Glutamatergic neuron (in vitro differentiated cells): Measurements from ENCODE around the gene SENP3. TPM values are rescaled to one million over a fixed set of nuclear protein-coding genes. Genes with fewer than 3 reads are reported as not detected.
A peak's percentile ranks its signal among the peaks of the same experiment; 100 is the strongest.

Source experiments
- DNase-seq: peaks from one replicate; pipeline ENCODE4 v3.0.0; 2022
- H3K27ac Mint-ChIP-seq: one replicate; pipeline ENCODE4 v1.8.0; 2020; ENCODE audit warnings: mild to moderate bottlenecking, mixed read lengths, inconsistent platforms; ENCODE audit not compliant: unreplicated experiment
- H3K27me3 Mint-ChIP-seq: one replicate; pipeline ENCODE4 v1.8.0; 2020; ENCODE audit warnings: mild to moderate bottlenecking, moderate library complexity, mixed read lengths, inconsistent platforms; ENCODE audit not compliant: unreplicated experiment
- H3K36me3 Mint-ChIP-seq: one replicate; pipeline ENCODE4 v1.8.0; 2020; ENCODE audit warnings: mild to moderate bottlenecking, mixed read lengths, inconsistent platforms; ENCODE audit not compliant: unreplicated experiment
- H3K4me1 Mint-ChIP-seq: one replicate; pipeline ENCODE4 v1.8.0; 2020; ENCODE audit warnings: mild to moderate bottlenecking, low read depth, mixed read lengths, inconsistent platforms; ENCODE audit not compliant: unreplicated experiment
- H3K4me3 Mint-ChIP-seq: one replicate; pipeline ENCODE4 v1.8.0; 2020; ENCODE audit warnings: mild to moderate bottlenecking, mixed read lengths, inconsistent platforms; ENCODE audit not compliant: unreplicated experiment
- H3K9me3 Mint-ChIP-seq: one replicate; pipeline ENCODE4 v1.8.0; 2020; ENCODE audit warnings: mild to moderate bottlenecking, moderate library complexity, mixed read lengths, inconsistent platforms; ENCODE audit not compliant: unreplicated experiment
- total RNA-seq: library from RNA; stranded (reverse); fragmentation: NEBNext Ultra II Directional; extraction: Animal tissue kit (Norgen Biotek cat#: 25700); gene quantifications from one replicate; pipeline ENCODE4 v1.2.1, GENCODE V29; 2021; ENCODE audit not compliant: unreplicated experiment
- TF ChIP-seq, protein P1 (sequence below): fragments of 200-600 bp; sonication (generic); IDR thresholded peaks from one replicate; pipeline ENCODE4 v1.5.0; 2021; ENCODE audit not compliant: partially characterized antibody, unreplicated experiment

The SENP3 gene
- total RNA-seq, 1 donor from 2014 or later: 66.4 TPM

DNA sequence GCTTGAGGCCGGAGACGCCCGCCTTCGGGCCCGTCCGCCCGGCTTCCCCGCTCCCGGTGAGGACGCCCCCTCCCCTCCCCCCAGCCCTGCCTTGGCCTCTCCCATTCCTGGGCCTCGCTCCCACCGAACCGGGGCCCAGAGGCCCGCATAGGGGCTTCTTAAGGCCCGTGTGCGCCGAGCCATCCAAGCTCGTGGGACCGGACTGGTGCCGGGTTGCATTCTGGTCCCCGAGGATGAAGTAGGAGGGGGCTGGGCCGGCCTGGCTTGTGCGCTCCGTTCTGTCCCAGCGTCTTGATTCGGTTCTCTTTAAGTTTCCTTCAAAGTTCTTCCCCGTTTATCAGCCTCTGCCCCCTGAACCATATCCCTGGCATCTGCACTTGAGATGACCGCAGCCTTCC lies 488 bp downstream of the SENP3 start:
- no peak for DNase-seq
- Mint-ChIP-seq H3K4me1 (peaks cover 12% of the 10 kb centered on the region), H3K27ac (peak overlapping the region; percentile 89), H3K4me3 (peak overlapping the region; percentile 98), H3K36me3 (no peaks in the 10 kb centered on the region), H3K27me3 (peaks cover 9% of the 10 kb centered on the region), H3K9me3 (peaks cover 18% of the 10 kb centered on the region)
- TF ChIP-seq, protein P1, sequence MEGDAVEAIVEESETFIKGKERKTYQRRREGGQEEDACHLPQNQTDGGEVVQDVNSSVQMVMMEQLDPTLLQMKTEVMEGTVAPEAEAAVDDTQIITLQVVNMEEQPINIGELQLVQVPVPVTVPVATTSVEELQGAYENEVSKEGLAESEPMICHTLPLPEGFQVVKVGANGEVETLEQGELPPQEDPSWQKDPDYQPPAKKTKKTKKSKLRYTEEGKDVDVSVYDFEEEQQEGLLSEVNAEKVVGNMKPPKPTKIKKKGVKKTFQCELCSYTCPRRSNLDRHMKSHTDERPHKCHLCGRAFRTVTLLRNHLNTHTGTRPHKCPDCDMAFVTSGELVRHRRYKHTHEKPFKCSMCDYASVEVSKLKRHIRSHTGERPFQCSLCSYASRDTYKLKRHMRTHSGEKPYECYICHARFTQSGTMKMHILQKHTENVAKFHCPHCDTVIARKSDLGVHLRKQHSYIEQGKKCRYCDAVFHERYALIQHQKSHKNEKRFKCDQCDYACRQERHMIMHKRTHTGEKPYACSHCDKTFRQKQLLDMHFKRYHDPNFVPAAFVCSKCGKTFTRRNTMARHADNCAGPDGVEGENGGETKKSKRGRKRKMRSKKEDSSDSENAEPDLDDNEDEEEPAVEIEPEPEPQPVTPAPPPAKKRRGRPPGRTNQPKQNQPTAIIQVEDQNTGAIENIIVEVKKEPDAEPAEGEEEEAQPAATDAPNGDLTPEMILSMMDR: no peak

DNA sequence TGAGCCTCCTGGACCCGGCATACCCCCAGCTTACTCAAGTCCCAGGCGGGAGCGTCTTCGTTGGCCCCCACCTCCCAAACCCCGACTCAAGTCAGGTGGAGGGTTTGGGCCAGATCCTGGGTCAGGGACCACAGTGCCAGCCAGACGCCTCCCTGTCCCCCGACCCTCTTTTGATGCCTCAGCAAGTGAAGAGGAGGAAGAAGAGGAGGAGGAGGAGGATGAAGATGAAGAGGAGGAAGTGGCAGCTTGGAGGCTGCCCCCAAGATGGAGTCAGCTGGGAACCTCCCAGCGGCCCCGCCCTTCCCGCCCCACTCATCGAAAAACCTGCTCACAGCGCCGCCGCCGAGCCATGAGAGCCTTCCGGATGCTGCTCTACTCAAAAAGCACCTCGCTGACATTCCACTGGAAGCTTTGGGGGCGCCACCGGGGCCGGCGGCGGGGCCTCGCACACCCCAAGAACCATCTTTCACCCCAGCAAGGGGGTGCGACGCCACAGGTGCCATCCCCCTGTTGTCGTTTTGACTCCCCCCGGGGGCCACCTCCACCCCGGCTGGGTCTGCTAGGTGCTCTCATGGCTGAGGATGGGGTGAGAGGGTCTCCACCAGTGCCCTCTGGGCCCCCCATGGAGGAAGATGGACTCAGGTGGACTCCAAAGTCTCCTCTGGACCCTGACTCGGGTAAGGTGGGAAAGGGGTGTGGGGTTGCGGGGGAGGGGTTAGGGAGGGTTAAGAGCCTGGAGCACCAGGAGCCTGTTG lies 1.6 kb downstream of the SENP3 start:
- no peak for DNase-seq

DNA sequence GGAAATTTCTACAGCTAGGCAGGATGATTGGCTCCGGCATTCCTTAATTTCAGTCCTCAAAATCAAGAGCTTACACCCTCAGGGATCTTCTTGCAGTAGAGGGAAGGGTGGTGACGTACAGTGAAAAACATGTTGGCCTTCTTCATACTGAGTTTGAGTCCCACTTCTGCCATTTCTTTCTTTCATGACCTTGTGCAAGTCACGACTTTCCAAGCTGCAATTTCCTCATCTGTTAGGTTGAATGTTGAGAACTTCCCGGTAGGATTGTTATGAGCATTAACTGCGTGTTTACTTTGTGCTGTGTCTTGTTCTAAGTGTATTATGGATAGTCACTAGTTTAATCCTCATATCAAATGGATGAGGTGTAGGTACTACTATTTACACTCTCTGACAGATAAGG lies 7.9 kb downstream of the SENP3 start:
- no peaks in the 10 kb centered on the region for H3K36me3 Mint-ChIP-seq
- DNase-seq: no peak
- no peak overlapping the region for H3K27ac Mint-ChIP-seq
- peaks cover 10% of the 10 kb centered on the region for H3K27me3 Mint-ChIP-seq
- TF ChIP-seq, protein P1: no peak
- H3K4me3 Mint-ChIP-seq: no peak overlapping the region
- peaks cover 7% of the 10 kb centered on the region for H3K4me1 Mint-ChIP-seq
- peaks cover 15% of the 10 kb centered on the region for H3K9me3 Mint-ChIP-seq

More for the DNA sequence above, 1.6 kb downstream of the SENP3 start:
- peaks cover 18% of the 10 kb centered on the region for H3K9me3 Mint-ChIP-seq
- no peak overlapping the region for H3K27ac Mint-ChIP-seq
- peaks cover 12% of the 10 kb centered on the region for H3K4me1 Mint-ChIP-seq
- TF ChIP-seq, protein P1: no peak
- peaks cover 9% of the 10 kb centered on the region for H3K27me3 Mint-ChIP-seq
- H3K4me3 Mint-ChIP-seq: peak overlapping the region; percentile 98
- no peaks in the 10 kb centered on the region for H3K36me3 Mint-ChIP-seq

DNA sequence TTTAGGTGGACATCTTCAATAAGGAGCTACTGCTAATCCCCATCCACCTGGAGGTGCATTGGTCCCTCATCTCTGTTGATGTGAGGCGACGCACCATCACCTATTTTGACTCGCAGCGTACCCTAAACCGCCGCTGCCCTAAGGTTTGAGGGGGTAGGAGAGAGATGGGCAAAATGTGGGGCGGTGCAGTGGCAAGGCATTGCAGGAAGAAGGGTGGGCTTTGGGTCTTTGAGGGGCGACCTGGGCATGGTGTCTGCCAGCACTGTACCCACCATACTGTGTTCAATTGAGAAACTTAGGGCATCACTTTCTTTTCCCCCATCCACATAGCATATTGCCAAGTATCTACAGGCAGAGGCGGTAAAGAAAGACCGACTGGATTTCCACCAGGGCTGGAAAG lies 8.6 kb downstream of the SENP3 start:
- H3K27me3 Mint-ChIP-seq: peaks cover 10% of the 10 kb centered on the region
- H3K4me3 Mint-ChIP-seq: peak overlapping the region; percentile 18
- H3K9me3 Mint-ChIP-seq: peaks cover 12% of the 10 kb centered on the region
- DNase-seq: no peak
- TF ChIP-seq, protein P1: no peak
- peaks cover 12% of the 10 kb centered on the region for H3K4me1 Mint-ChIP-seq
- H3K36me3 Mint-ChIP-seq: no peaks in the 10 kb centered on the region
- H3K27ac Mint-ChIP-seq: peak overlapping the region; percentile 2

DNA sequence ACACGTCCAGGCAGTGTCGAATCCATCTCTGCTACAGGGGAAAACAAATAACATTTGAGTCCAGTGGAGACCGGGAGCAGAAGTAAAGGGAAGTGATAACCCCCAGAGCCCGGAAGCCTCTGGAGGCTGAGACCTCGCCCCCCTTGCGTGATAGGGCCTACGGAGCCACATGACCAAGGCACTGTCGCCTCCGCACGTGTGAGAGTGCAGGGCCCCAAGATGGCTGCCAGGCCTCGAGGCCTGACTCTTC lies 10.5 kb downstream of the SENP3 start:
- Mint-ChIP-seq H3K4me1 (peaks cover 23% of the 10 kb centered on the region), H3K36me3 (peaks cover 4% of the 10 kb centered on the region), H3K27me3 (peaks cover 10% of the 10 kb centered on the region), H3K4me3 (peak overlapping the region; percentile 98), H3K27ac (peak overlapping the region; percentile 97), H3K9me3 (peaks cover 14% of the 10 kb centered on the region)
- TF ChIP-seq, protein P1: no peak
- no peak for DNase-seq
